ENCODE results near the gene PTPRN2. TPM values are rescaled to one million over a fixed set of nuclear protein-coding genes. Genes with fewer than 3 reads are reported as not detected.

The PTPRN2 gene
- total RNA-seq, 4 donors from 2014 or later, result 2.0 to 9.5 (median 2.6) TPM

DNA sequence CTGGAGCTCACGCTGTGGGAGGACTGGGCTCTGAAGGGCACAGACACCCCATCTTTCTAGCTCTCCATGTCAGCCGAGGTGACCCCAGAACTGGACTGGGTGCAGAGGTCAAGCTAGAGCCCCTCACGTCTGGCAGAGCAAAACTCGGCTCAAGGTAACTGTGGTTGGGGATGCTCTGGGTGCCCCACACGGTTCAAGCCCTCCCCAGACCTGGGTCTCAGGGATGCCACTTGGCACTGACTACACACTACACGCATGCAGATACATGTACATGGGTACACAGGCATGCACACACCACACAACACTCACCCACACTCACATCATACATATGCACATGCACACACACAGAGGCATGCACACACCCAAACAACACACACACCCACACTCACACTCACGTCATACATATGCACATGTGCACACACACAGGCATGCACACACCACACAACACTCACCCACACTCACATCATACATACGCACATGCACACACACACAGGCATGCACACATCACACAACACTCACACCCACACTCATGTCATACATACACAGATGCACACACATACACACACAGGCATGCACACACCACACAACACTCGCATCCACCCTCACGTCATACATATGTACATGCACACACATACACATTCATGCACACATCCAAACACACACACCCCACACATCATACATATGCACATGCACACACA, 1031.5 kb downstream of the PTPRN2 start:
- TF ChIP-seq, protein P1, sequence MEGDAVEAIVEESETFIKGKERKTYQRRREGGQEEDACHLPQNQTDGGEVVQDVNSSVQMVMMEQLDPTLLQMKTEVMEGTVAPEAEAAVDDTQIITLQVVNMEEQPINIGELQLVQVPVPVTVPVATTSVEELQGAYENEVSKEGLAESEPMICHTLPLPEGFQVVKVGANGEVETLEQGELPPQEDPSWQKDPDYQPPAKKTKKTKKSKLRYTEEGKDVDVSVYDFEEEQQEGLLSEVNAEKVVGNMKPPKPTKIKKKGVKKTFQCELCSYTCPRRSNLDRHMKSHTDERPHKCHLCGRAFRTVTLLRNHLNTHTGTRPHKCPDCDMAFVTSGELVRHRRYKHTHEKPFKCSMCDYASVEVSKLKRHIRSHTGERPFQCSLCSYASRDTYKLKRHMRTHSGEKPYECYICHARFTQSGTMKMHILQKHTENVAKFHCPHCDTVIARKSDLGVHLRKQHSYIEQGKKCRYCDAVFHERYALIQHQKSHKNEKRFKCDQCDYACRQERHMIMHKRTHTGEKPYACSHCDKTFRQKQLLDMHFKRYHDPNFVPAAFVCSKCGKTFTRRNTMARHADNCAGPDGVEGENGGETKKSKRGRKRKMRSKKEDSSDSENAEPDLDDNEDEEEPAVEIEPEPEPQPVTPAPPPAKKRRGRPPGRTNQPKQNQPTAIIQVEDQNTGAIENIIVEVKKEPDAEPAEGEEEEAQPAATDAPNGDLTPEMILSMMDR (IDR thresholded peaks at IDR 0.05), result no peak
- DNase-seq (ENCODE audit: low spot score) (no peak), ATAC-seq (ENCODE audit: low FRiP score) (no peak)

DNA sequence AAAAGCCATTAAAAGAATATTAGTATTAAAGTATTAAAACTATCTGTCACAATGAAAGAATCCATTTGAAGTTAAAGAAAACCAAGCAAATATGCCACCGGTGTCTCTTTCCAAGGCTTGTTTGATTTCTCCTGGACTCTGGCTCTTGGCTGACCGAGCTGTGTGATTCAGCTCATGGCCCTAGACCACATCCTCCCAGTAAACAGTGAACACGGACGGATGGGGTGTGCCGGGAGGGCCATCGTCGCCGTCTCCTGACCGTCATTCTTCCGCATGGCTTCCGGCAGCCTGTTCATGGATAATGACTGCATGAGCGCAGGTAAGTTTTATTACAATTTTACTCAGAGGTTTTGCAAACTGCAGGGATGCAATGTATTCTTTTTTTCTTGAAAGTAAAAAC, 1032.3 kb downstream of the PTPRN2 start:
- DNase-seq (ENCODE audit: low spot score) (no peak), ATAC-seq (ENCODE audit: low FRiP score) (no peak)
- TF ChIP-seq, protein P1 (IDR thresholded peaks at IDR 0.05), result no peak

DNA sequence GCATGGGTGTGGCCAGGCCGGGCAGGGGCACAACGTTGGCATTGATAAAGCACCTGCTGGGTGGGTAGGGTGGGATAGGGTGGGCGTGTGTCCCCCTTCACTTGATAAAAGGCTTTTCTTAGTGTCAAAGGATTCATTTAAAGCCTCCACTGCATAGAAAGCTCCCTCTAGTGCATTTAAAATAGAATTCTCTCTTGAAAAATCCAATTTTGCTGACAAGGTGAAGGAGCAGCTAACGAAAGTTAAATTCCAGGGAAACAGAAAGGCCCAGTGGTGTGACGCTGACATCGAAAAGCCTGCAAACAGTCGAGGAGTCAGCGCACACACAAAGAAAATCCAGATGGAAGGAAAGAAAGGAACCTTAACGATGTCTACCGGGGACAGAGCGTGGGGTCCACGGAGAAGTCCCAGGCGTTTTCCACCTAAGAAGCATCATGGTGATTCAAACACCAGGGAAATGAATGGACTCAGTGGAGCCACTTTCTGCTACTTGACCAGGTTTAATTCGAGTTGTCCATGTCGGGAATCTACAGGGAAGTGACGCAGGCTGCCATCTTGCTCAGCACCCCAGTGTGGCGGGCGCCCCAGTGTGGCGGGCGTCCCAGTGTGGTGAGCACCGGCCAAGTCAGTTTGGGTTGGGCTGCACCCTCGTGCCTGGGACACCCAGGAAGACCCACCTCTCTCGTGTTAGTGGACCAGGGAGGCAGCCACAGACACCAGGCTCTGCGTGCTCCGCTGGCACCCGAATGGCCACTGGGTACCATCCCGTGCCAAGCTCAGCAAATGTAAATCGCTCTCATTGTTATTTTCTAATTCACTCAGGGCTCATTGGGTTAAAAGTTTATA, 1033.0 kb downstream of the PTPRN2 start:
- TF ChIP-seq, protein P1 (IDR thresholded peaks at IDR 0.05), result no peak
- no peak for ATAC-seq (ENCODE audit: low FRiP score)
- peak; percentile 16 for DNase-seq (ENCODE audit: low spot score)

DNA sequence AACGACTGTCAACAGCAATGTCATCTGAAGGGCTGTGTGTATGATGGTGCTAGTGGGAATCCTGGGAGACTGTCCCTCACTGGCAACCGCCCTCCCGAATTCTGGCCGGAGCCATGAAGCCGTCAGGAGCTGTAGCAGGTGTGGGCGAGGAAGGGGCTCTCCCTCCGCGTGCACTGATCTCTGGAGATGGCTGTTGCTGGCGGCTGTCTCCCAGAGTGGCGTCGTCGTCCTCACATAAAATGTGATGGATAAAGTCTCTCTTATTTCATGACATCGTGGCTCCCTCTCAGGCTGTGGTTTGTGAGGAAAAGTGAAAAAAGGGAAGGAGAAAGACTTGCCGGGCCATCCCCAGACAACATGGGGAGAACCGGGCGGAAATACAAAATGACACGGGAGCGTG, 1034.4 kb downstream of the PTPRN2 start:
- TF ChIP-seq, protein P1 (IDR thresholded peaks at IDR 0.05), result no peak
- DNase-seq (ENCODE audit: low spot score), result no peak
- no peak for ATAC-seq (ENCODE audit: low FRiP score)

DNA sequence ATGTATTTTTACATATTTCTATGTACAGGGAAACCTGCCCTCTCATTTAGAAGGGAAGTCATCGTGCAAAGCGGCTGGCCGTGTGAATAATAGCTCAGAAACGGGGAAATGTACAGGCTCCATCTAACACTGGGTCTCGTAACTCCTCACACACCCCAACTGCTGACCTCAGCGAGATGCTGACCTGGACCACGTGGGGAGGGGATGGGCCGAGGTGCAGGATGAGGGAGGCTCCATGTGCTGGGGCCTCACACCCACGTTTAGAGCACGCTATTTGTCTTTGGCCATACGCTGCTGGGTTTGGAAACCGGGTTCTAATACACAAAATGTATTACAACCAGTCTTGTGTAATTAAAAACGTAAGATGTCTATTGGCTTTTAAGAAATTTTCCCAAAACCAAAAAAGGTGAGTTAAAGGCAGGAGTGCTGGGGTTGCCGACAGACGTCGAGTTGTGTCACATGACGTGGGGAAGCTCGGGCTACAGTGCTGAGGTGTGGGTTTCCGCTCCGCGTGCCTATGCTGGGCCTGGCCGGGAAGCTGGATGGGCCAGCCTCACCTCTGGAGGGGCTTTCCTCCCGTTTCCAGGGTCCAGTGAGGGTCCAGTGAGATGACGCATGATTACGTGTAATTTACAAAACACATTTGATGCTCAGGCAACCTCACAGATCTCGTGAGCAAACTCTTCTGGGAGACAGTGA, 1035.2 kb downstream of the PTPRN2 start:
- no peak for DNase-seq (ENCODE audit: low spot score)
- no peak for ATAC-seq (ENCODE audit: low FRiP score)
- TF ChIP-seq, protein P1 (IDR thresholded peaks at IDR 0.05), result no peak

DNA sequence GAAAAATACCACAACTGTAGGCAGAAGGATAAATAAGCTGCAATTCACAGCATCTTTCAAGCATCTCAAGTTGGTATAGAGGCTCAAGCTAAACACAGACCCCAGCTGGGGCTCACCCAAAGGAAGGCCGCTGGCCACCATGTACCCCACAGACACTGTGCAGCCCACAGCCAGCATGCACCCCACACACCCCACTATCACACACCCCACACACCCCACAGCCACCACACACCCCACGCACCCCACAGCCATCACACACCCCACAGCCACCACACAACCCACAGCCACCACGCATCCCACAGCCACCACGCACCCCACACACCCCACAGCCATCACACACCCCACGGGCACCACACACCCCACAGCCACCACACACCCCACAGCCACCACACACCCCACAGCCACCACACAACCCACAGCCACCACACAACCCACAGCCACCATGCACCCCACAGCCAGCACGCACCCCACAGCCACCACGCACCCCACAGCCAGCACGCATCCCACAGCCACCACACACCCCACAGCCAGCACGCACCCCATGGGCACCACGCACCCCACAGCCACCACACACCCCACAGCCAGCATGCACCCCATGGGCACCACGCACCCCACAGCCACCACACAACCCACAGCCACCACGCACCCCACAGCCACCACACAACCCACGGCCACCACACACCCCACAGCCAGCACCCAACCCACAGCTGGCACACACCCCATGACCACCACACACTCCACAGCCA, 1036.1 kb downstream of the PTPRN2 start:
- TF ChIP-seq, protein P1 (IDR thresholded peaks at IDR 0.05), result no peak
- ATAC-seq (ENCODE audit: low FRiP score), result no peak
- DNase-seq (ENCODE audit: low spot score), result no peak

Data from omental fat pad (tissue), 4 donors.